ENCODE data around the gene CDH6.
"Not testable (repeated sequence)": the region's sequence is repeated elsewhere in the genome, so short reads cannot be mapped to it uniquely, and the experiment has no call there.

The CDH6 gene

DNA sequence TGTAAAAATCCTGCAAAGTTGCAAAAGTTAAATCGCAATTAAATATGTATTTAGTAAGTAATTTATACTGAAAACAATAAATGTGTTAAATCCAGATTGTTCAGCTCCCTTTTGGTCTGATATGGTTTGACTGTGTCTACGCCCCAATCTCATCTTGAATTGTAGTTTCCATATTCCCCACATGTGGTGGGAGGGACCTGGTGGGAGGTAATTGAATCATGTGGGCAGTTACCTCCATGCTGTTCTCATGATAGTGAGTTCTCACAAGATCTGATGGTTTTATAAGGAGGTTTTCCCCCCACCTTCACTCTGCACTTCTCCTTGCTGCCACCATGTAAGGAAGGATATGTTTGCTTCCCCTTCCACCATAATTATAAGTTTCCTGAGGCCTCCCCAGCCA, 140.0 kb downstream of the CDH6 start:
- no peak for DNase-seq

DNA sequence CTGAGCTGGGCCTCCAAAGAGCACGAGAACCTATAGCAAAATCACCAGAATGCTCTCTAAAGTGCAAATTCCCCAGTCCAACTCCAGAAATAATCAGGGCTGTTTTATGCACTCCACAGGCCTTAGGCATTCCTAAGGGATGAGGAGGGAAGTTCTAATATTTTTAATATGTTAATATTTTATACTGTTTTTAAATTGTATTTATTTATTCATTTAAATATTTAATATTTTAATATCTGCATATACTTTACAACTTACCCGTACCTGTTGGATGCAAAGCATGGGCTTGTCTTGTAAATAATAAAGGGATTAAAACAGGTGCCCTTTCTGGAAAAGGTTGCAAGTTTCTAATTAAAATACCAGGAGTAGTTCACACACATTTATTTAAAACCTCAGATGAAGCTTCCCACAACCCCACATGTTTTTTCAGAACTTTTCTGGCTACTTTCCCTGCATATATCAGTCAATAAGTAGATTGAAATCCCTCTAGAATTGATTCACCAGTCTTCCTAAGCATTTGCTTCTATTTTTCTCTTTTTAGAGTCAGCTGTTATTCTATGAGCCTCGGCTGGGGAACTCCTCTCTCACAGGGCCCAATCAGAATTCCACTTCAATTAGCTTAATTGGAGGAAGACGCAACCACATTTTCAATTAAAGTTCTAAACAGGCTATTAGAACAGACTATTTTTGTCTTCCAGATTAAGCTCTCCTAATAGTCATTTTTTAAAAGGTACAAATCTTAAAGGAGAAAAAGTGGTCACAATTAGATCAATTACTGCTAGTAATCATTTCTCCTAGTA, 140.8 kb downstream of the CDH6 start:
- no peak for DNase-seq

DNA sequence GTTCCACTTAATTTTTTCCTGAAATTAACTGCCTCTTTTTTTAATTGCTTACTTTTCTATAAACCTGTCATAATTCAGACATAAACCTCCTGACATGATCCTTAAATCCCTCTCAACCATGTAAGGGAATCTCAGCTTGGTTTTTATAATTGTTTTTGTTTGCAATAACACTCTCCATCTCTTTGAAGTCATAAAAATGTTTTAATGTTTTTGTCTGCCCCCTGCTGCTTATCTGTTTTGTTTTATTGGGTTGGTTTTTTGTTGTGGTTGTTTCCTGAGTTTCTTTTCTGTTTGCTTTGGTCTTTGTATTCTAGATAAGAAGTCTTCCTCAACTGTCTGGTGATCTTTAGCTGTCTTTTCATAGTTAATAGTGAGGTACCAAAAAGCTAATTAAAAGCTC, 142.0 kb downstream of the CDH6 start:
- DNase-seq: no peak

DNA sequence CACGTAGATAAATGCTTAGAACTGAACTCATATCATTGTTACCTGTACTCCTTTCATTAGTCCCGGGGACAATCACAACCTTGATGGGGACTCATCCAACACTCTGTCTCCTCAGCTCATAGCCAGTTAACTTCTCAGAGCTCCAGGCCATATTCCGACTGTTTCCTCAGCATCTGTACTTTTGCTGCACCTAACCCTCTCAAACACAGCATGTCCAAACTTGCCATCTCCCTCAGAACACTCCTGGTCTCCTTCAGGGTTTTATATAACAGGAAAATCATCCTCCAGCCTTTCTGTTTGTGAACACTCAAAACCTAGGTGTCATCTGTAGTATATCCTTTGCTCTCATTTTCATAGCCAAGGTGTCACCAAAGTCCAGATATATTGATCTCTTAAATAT, 150.5 kb downstream of the CDH6 start:
- no peak for DNase-seq

DNA sequence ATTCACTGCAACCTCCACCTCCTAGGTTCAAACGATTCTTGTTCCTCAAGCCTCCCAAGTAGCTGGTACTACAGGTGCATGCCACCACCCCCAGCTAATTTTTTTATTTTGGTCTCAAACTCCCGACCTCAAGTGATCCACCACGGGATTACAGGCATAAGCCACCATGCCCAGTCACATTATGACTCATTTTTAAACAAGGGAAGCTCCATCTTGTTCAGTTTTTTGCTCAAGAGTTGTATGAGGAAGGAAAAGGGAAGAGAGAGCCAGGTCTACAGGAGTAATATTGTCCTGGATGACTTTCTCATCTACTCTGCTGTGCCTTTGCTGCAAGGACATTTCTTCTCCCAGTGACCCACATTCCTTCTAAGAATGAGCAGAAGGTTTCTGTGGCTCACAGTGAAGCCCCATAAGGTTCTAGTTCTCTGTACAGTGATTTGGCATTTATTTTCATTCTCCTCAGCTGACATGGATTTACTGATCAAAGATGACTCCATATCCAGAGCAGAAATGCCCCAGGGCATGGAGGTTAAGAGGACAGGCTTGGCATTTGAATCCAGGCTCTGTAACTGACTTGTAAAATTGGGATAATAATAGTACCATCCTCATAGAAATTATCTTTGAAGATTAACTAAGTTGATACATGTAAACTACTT, 153.5 kb downstream of the CDH6 start:
- no peak for DNase-seq

DNA sequence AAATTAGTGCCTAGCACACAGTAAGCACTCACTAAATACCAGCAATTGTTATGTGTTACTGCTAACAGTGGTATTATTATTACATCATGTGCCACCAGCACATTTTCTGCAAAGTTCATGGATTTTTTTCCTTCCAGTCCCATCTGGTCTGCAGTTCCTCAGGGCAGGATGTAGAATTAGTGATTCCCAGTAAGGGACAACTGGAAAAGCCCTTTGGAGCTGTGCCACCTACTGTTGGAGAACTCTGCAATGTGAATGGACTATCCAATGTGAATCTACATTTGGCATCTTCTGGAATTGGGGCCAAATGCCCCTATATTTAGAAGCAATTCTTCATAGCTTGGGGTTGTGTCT, 154.0 kb downstream of the CDH6 start:
- no peak for DNase-seq

DNA sequence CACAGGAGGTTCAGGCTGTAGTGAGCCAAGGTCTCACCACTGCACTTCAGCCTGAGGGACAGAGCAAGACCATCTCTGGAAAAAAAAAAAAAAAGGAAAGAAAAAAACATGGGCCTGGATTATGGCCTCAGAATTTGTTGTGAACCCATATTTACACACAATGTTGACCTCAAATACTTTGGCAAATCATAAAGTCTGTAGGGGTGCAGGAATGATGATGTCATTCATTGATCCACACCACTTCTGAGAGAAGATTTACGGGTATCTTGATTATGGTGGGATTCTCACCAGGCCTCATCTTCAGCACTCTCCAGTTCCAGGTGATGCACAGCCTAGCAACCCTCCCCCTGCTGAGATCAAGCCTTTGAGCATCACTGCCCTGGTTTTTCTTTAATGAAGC, 156.9 kb downstream of the CDH6 start:
- no peak for DNase-seq

DNA sequence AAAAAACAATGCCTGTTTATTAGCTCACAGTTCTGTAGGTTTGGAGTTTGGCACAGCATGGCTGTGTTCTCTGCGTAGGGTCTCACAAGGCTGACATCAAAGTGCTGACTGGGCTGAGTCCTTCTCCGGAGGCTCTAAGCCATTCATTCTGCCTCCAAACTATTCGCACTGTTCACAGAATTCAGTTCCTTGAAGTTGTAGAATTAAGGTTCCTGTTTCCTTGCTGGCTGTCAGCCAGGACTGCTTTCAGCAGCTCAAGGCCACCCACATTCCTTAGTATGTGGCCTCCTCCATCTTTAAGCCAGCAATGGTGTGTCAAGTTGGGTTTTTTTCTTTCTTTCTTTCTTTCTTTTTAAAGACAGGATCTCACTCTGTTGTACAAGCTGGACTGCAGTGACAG, 161.9 kb downstream of the CDH6 start:
- DNase-seq: no peak

DNA sequence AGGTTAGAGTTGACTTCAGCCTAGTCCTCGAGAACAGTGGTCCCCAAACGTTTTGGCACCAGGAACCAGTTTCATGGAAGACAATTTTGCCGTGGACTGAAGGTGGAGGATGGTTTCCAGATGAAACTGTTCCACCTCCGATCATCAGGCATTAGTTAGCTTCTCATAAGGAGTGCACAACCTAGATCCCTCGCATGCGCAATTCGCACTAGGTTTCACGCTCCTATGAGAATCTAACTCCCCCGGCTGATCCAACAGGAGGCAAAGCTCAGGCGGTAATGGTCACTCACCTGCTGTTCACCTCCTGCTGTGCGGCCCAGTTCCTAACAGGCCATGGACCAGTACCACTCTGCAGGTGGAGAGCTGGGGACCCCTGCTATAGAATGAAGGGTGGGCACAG, 163.6 kb downstream of the CDH6 start:
- DNase-seq: no peak

DNA sequence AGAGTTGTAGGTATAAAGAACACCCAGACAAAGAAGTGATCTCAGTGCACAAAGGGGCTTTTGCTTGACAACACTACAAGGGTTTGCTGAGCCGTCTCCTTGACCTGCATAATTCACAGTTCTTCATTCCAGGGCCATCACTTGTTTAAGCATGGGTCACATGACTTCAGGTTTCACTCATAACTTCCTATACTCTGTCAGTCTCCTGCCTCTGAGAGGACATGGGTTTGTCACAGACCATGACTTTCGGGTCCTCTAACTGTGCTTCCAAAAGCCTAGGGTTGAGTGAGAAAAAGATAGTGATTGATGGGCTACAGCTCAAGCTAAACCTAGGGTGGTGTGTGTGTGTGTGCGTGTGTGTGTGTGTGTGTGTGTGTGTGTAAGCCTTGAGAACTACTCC, 166.4 kb downstream of the CDH6 start:
- DNase-seq: no peak

DNA sequence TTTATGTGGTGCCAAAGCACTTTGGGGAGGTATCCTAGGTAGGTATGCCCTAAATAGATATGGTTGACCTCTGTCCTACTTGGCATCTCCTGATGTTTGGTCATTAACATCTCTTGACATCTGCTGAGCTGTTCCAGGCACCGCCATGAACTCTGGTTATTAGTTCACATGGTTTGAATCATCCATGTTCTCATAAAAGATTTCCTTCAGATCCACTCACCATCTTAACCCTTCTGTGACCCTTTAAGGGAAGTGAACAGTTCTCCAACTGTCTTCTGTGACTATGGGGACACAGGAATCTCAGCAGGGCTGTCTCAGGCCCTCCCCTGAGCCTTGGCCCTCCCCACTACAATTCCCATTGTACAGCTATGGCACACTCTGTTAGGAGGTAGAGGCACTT, 167.7 kb downstream of the CDH6 start:
- no peak for DNase-seq

DNA sequence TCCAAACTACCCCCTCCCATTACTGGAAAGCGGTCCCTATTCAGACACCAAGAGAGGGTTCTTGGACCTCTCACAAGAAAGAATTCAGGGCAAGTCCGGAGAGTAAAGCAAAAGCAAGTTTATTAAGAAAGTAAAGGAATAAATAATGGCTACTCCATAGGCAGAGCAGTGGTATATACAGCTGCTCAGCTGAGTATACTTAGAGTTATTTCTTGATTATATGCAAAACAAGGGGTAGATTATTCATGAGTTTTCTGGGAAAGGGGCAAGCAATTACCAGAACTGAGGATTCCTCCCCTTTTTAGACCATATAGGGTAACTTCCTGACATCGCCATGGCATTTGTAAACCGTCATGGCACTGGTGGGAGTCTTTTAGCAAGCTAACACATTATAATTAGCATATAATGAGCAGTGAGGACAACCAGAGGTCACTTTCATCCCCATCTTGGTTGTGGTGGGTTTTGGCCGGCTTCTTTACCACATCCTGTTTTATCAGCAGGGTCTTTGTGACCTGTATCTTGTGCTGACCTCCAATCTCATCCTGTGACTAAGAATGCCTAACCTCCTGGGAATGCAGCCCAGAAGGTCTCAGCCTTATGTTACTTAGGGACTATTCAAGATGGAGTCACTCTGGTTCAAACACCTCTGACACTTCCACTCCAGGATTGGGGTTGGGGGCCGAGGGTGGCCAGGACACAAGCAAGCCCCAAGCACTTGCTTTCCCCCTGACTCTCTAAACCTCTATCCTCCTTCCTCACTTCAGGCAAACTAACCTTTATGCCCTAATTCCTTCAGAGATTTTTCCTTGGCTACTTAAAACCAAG, 168.4 kb downstream of the CDH6 start:
- DNase-seq: not testable (repeated sequence)

DNA sequence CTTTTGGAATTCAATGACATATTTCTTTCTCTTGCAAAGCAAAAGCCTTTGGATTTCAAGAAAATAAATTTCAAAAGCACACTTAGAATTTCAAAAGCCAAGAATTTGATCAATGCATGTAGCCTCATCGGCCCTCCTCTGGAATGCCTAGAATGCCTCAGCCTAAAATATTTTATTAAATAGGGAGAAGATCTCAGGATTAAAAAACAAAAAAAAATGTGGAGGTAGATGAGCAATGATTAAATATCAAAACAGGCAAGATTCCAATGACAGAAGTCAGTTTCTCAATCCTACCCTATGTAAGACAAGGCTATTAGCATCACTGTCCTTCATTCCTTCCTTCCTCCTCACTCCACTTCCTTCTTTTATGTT, 169.0 kb downstream of the CDH6 start:
- DNase-seq: no peak

DNA sequence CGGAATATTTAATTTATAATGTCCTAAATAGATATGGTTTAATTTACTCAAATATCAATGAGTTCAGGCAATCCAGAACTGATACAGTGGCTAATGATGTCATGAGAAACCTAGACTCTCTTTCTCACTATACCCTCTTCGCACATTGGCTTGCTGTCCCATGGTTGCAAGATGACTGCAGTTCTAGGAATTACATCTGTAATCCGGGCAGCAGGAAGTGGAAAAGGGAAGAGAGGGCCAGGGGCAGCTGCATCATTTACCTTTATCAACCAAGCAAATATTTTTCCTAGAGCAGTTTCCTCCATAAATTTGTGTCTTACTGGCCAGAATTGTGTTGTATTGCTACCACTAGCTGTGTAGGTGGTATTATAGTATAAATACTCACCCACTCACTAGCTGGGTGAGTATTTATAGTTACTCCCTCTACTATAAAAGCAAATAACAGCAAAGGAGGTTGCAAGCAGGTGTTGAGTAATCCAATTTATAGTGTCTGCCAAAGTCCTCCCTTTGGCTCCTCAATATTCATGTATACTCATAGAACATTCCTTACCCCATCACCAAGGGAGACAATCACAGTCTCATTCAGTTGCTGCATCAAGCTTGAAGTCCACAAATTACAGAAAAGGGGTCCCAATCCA, 169.6 kb downstream of the CDH6 start:
- DNase-seq: no peak

DNA sequence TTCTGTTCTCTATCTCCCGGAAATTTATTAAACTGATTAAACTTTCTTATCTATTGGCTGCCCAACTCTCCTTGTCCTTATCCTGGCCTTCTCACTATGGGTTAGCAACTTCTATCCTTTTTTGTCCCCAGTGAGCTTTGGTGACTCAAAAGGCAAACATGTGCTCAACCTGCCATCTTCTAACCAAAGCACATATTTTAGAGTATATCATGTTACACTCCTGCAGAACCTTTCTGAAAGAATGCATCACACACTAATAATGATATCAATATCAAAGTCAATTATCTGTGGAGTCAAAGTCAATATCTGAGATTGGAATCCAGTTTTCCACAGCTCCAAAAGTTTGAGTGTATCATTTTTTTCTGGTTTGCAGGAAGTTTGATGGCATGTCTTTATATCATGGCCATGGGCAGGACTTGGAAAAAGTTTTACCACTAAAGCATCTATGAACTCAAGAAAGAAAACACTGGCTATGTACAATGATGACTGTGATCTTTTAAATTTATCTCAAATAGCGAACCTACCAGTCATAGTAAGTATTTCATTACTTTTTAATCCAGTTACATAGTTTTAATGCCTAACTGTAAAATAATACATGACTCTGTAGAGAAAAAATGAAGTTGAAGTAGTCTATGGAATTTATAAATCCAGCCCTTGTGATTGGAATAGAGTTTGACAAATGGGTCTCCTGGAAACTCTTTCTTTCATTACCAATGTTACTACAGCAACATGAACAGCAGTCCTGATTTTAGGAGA, 171.6 kb downstream of the CDH6 start:
- no peak for DNase-seq

DNA sequence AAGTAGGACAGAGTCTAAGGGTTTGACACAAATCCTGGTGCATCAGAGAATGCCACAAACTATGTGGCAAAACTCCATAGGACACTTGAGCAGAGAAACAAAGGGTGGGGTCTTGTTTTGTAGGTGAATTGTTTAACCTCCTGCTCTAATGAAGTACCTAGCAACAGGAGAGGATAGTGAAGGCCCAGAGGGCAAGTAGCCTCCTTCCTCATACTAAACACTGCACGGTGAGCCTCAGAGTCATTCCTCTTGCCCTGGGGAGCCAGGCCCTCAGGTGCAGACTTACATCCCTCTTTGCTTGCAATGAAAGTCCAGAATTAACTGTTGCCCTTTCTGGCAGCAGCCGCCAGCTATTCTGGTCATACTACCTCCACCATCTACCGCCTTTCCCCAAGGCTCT, 172.3 kb downstream of the CDH6 start:
- DNase-seq: no peak

DNA sequence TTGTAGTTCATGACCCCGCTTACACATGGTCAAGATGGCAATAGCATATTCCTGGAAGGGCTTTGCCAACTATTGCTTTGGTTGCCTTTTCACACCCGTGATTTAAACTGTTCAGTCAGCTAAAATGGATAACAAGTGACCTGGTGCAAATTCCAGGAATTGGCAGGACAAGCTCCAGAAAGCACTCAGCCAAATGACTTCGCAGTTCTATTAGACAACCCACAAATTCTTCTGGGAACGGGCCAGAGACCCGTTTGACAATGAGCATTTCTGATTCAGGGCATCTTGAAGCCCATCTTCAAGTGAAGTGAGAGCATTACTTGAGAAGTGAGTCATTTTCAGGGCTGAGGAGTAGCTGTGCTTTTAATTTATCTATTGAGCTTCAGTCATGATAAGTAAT, 173.5 kb downstream of the CDH6 start:
- no peak for DNase-seq

DNA sequence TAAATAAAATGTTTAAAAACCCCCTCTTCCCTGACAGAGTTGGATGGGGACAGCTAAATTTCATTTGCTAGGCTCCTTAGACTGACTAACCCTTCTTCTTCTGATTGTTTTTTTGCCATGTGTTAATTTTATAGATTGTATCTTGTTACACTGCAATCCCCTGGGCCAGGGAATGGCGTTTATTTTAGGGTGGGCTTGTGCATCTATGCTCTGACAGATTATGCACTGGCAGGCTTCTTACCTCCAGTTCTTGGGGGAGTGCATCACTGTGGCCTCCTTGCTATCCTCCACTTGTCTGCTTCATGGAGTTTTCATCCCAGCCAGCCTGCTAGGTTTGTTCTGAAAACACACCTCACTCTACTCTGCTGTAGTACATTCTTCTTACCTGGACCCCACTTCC, 178.6 kb downstream of the CDH6 start:
- DNase-seq: no peak

DNA sequence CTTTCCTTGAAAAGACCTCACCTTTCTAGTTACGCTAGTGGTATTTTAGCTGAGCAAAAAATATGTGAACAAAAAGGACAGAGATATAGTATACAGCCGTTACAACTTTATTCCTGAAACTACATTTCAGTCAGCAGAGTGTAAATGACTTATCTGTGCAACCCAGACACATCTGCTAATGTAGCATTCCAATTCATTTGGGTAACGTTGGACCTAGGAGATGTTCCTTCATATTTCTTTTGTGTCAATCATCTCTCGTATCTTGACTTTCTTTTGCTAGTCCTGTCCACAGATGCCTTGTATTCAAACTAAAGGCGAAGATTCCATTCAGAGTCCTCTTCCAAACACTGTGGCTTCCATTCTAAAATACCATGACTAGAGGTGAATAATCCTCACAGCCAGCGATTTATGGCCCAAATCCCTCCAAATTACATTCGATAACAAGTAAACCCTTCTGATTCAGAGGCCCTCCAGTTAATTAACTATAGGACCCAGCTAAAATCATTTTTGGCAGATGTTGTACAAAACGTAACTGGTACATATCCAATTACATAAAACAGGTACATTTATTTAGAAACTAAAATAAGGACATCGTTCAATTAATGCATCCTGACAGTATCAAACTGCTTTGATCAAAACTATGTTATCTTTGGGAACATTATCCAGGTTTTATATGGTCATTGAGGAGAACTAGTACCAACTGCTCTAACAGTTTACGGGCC, 182.7 kb downstream of the CDH6 start:
- DNase-seq: no peak

DNA sequence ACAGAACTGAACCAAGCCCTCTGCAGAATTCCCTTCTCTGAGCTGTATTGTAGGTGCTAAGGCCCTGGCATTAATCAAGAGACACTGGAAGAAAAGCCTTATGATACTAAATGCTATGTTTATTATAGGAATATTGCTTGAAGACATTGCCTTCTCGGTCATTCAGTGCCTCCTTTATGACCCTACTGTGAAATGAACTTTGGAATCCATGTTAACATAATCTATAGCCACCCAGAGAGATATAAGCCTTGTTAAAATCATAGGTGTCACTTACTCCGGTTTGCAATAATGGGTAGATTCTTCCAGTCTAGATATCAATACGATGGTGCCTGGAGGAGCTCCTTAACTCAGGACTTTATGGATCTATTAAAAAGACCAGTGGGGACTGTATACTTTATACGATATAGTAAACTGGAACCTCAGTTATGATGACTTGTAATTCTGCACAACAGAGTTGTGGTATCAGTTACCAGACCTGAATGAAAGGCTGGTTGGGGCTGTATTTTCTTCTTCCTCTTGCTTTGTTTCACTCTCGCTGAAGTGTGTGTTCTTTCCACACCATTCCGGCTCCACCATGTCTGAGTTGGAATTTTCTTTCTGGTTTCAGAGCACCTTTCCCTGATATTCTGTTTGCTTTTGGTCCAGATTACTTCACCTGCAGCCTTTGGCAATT, 183.9 kb downstream of the CDH6 start:
- DNase-seq: no peak

DNA sequence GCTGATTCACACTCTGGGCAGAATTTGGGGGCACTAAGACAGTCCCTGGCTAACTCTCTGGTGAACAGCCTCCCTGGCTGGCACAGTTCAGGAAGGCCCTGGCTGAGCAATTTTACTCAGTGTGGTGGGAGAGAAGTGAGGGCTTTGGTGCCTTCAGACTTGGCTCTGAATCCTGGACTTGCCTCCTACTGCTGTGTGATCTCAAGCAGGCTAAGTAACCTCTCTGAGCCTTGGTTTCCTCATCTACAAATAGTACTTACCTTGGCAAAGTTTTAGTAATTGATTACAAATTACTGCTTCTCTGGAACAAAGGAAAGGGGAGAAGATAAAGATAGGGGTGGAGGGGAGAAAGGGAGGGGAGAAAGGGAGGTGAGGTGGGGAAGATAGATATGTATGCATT, 184.7 kb downstream of the CDH6 start:
- DNase-seq: no peak

All from T-helper 1 cell (primary cell).